ENCODE results near the gene MYOG. TPM values are rescaled to one million over a fixed set of nuclear protein-coding genes. Genes with fewer than 3 reads are reported as not detected.

The MYOG gene
- total RNA-seq (2021), result not detected in 2 replicates
- long read RNA-seq, result 0 reads

DNA sequence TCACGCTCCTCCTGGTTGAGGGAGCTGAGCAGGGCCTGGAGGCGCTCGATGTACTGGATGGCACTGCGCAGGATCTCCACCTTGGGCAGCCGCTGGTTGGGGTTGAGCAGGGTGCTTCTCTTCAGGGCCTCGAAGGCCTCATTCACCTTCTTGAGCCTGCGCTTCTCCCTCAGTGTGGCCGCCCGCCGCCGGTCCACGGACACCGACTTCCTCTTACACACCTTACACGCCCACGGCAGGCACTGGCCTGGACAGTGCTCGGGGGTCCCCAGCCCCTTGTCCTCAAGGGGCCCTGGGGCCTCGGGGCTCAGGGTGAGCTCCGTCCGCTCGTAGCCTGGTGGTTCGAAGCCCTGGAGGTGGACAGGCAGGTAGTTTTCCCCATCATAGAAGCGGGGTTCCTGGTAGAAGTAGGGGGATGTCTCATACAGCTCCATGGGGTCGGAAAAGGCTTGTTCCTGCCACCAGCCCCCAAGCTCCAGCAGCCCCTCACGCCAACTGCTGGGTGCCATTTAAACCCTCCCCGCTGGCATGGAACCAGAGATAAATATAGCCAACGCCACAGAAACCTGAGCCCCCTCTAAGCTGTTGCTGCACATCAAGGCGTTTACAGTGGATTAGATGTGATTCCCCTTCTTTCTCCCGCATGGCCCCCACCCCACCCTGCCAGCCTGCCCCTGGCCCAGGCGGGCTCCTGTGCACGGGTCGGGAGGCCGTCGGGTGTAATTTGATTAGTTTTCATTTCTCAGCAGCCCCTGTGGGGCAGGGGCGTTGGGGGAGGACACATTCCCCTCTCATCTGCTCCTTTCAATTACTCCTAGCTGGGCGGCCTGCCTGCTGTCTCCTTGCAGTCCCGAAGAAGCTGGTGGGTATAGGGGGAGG, at the start of gene MYOG:
Gene MYOG, minus strand, starts transcription at position 485 of the 879 bp plus-strand sequence. Its CDS starts 51 bp downstream, at position 434.
- H3K23me2 ChIP-seq (ENCODE audit: insufficient read length, low read depth, low read length, poor library complexity, severe bottlenecking), result no peaks in the 10 kb centered on the region
- H3K4me1 Mint-ChIP-seq, result peaks cover 52 to 61% of the 10 kb centered on the region in 2 experiments
- H2BK5ac ChIP-seq (ENCODE audit: insufficient read length, low read length), result no peak within 1 kb of the TSS
- H3K27me3 ChIP-seq (ENCODE audit: insufficient read depth, low read length), result no peaks in the 10 kb centered on the region
- H3K79me1 ChIP-seq (ENCODE audit: insufficient read depth, low read depth, low read length, poor library complexity, severe bottlenecking), result no peaks in the 10 kb centered on the region
- no peak within 1 kb of the TSS for H2BK20ac ChIP-seq (ENCODE audit: low read depth, low read length, poor library complexity, severe bottlenecking)
- no peak within 1 kb of the TSS for H2AK5ac ChIP-seq (ENCODE audit: insufficient read length, low read length)
- H3K27ac Mint-ChIP-seq, result no peak within 1 kb of the TSS; a peak in 1 of 7 replicates
- peaks cover 9% of the 10 kb centered on the region for H3K4me1 ChIP-seq (ENCODE audit: insufficient read depth, low read length)
- H3K4ac ChIP-seq (ENCODE audit: low read depth, low read length), result no peak within 1 kb of the TSS
- H3K23ac ChIP-seq (ENCODE audit: insufficient read length, low read depth, low read length), result no peak within 1 kb of the TSS
- no peak within 1 kb of the TSS for H2BK15ac ChIP-seq (ENCODE audit: low read depth, low read length)
- H3K79me2 ChIP-seq (ENCODE audit: insufficient read depth, low read length), result no peaks in the 10 kb centered on the region
- H4K91ac ChIP-seq (ENCODE audit: insufficient read length, low read depth, low read length), result no peak within 1 kb of the TSS
- H3K36me3 Mint-ChIP-seq (ENCODE audit: insufficient read depth in 1 of 3, low read depth in 3 of 3), result no peaks in the 10 kb centered on the region
- H3K4me3 Mint-ChIP-seq, result no peak within 1 kb of the TSS
- TF ChIP-seq, protein P1, sequence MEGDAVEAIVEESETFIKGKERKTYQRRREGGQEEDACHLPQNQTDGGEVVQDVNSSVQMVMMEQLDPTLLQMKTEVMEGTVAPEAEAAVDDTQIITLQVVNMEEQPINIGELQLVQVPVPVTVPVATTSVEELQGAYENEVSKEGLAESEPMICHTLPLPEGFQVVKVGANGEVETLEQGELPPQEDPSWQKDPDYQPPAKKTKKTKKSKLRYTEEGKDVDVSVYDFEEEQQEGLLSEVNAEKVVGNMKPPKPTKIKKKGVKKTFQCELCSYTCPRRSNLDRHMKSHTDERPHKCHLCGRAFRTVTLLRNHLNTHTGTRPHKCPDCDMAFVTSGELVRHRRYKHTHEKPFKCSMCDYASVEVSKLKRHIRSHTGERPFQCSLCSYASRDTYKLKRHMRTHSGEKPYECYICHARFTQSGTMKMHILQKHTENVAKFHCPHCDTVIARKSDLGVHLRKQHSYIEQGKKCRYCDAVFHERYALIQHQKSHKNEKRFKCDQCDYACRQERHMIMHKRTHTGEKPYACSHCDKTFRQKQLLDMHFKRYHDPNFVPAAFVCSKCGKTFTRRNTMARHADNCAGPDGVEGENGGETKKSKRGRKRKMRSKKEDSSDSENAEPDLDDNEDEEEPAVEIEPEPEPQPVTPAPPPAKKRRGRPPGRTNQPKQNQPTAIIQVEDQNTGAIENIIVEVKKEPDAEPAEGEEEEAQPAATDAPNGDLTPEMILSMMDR (conservative IDR thresholded peaks at IDR 0.05), result no peak
- no peak within 1 kb of the TSS for H2BK12ac ChIP-seq (ENCODE audit: insufficient read length, low read depth, low read length)
- no peak within 1 kb of the TSS for H3K18ac ChIP-seq (ENCODE audit: insufficient read length, low read depth, low read length)
- no peak within 1 kb of the TSS for H4K8ac ChIP-seq (replicated peaks; ENCODE audit: insufficient read length, low read depth, low read length)
- no peak within 1 kb of the TSS for H3K14ac ChIP-seq (ENCODE audit: insufficient read depth, low read length)
- H3K27ac ChIP-seq (ENCODE audit: insufficient read length, low read depth, low read length), result no peak within 1 kb of the TSS
- H2BK120ac ChIP-seq (ENCODE audit: low read depth, low read length, poor library complexity, severe bottlenecking), result no peak within 1 kb of the TSS
- DNase-seq, result peak; percentile 22
- H3K56ac ChIP-seq (ENCODE audit: insufficient read length, low read depth, low read length), result no peak within 1 kb of the TSS
- no peak within 1 kb of the TSS for H3K9ac ChIP-seq (ENCODE audit: extremely low read depth, insufficient read length, low read length)
- WGBS (ENCODE audit: extremely low coverage, insufficient read length, low lambda C conversion rate), result no CpG with 5 or more reads among the region's 36 CpGs
- no peak within 1 kb of the TSS for H2AFZ ChIP-seq (ENCODE audit: low read length)
- H4K5ac ChIP-seq (ENCODE audit: insufficient read length, low read depth, low read length), result no peak within 1 kb of the TSS
- H3K4me2 ChIP-seq (ENCODE audit: insufficient read depth, insufficient read length, low read length), result no peak within 1 kb of the TSS
- peaks cover 5% of the 10 kb centered on the region for H3K27me3 Mint-ChIP-seq (ENCODE audit: low read depth)
- H3K9me3 ChIP-seq (ENCODE audit: control insufficient read depth, low read depth, low read length), result no peaks in the 10 kb centered on the region
- H3T11ph ChIP-seq (ENCODE audit: low read length), result no peak within 1 kb of the TSS
- H3K9me3 Mint-ChIP-seq, result no peaks in the 10 kb centered on the region
- H4K20me1 ChIP-seq (ENCODE audit: control insufficient read depth, insufficient read depth, insufficient read length), result peaks cover 3% of the 10 kb centered on the region
